Ishikawa (cell line): ENCODE data around the gene FRS2.

Experiments used
- CEBPB ChIP-seq: IDR thresholded peaks from 2 replicates; pipeline ENCODE4 v1.6.1; 2012
- CREB1 ChIP-seq: IDR thresholded peaks from 2 replicates; pipeline ENCODE4 v1.6.1; 2012; ENCODE audit warnings: low read depth
- EGR1 ChIP-seq: IDR thresholded peaks from 2 replicates; pipeline ENCODE4 v1.6.1; 2012
- EP300 ChIP-seq: IDR thresholded peaks from 2 replicates; pipeline ENCODE4 v1.6.1; 2012; ENCODE audit warnings: borderline replicate concordance
- FOXM1 ChIP-seq: IDR thresholded peaks from 2 replicates; pipeline ENCODE4 v1.6.1; 2012; ENCODE audit warnings: low read depth, borderline replicate concordance
- MAX ChIP-seq: IDR thresholded peaks from 2 replicates; pipeline ENCODE4 v1.6.1; 2012
- NFIC ChIP-seq: IDR thresholded peaks from 2 replicates; pipeline ENCODE4 v1.6.1; 2012
- RAD21 ChIP-seq: IDR thresholded peaks from 2 replicates; pipeline ENCODE4 v1.6.1; 2012; ENCODE audit warnings: low read depth
- REST ChIP-seq: IDR thresholded peaks from 2 replicates; pipeline ENCODE4 v1.6.1; 2012; ENCODE audit warnings: low read depth, mild to moderate bottlenecking
- TAF1 ChIP-seq: IDR thresholded peaks from 2 replicates; pipeline ENCODE4 v1.6.1; 2012; ENCODE audit warnings: low read depth, mild to moderate bottlenecking
- TCF12 ChIP-seq: IDR thresholded peaks from 2 replicates; pipeline ENCODE4 v1.6.1; 2012; ENCODE audit warnings: low read depth
- TEAD4 ChIP-seq: IDR thresholded peaks from 2 replicates; pipeline ENCODE4 v1.6.1; 2012
- USF1 ChIP-seq: IDR thresholded peaks from 2 replicates; pipeline ENCODE4 v1.6.1; 2012
- YY1 ChIP-seq: IDR thresholded peaks from 2 replicates; pipeline ENCODE4 v1.6.1; 2012; ENCODE audit warnings: low read depth
- ZBTB7A ChIP-seq: IDR thresholded peaks from 2 replicates; pipeline ENCODE4 v1.6.1; 2012; ENCODE audit warnings: low read depth

Gene FRS2

GRCh38 chr12:69570545-69571399 lies 100.6 kb downstream of the FRS2 start:
- TF ChIP-seq USF1 (no peak), RAD21 (peak; percentile 85), EGR1 (no peak)

- no peak for TF ChIP-seq FOXM1
- TF ChIP-seq USF1 = no peak
- no peak for TF ChIP-seq EGR1
These were observed 105.2 kb downstream of the FRS2 start for GRCh38 chr12:69575346-69575745.

GRCh38 chr12:69578283-69578682 lies 108.1 kb downstream of the FRS2 start:
- no peak for TF ChIP-seq NFIC
- TF ChIP-seq MAX = no peak
- no peak for TF ChIP-seq CEBPB
- TF ChIP-seq TEAD4 = no peak
- TF ChIP-seq CREB1 = no peak
- TF ChIP-seq ZBTB7A = no peak
- no peak for TF ChIP-seq USF1
- no peak for TF ChIP-seq RAD21
- TF ChIP-seq EP300 = no peak
- TF ChIP-seq FOXM1 = no peak

GRCh38 chr12:69579029-69579428 lies 108.8 kb downstream of the FRS2 start:
- TF ChIP-seq EP300 (no peak), TEAD4 (no peak), YY1 (no peak), CREB1 (no peak), USF1 (no peak), EGR1 (no peak), NFIC (no peak), FOXM1 (no peak), TCF12 (no peak), REST (no peak), MAX (no peak), RAD21 (no peak), ZBTB7A (no peak), TAF1 (no peak), CEBPB (no peak)

GRCh38 chr12:69580074-69580473 lies 109.9 kb downstream of the FRS2 start:
- TF ChIP-seq USF1 = no peak
- TF ChIP-seq ZBTB7A = no peak
- no peak for TF ChIP-seq REST
- TF ChIP-seq FOXM1 = no peak
- no peak for TF ChIP-seq CEBPB
- no peak for TF ChIP-seq YY1
- TF ChIP-seq NFIC = no peak
- no peak for TF ChIP-seq EGR1
- TF ChIP-seq EP300 = no peak
- TF ChIP-seq TEAD4 = no peak
- TF ChIP-seq RAD21 = no peak
- TF ChIP-seq CREB1 = no peak
- no peak for TF ChIP-seq MAX
- no peak for TF ChIP-seq TCF12
- no peak for TF ChIP-seq TAF1
